Suprapubic skin (tissue), 3 donors: Measurements from ENCODE around the gene KPNA6.

ENCODE experiments used
- CTCF ChIP-seq, 2 donors: fragments of 200-600 bp in 1 of 2; fragments of 450-650 bp in 1 of 2; sonication (generic) in 1 of 2; IDR thresholded peaks; one replicate each; pipeline ENCODE4 v1.5.1; 2016 to 2019; ENCODE audit warnings: antibody characterized with exemption in 2 of 2, mild to moderate bottlenecking in 1 of 2, moderate library complexity in 1 of 2
- EP300 ChIP-seq: sonication (generic); formaldehyde crosslinking; IDR thresholded peaks from one replicate; pipeline ENCODE4 v1.6.1; 2017; ENCODE audit warnings: antibody characterized with exemption
- POLR2A ChIP-seq, 2 donors: fragments of 450-650 bp; IDR thresholded peaks; one replicate each; pipeline ENCODE4 v1.6.1; 2017; ENCODE audit warnings: antibody characterized with exemption in 2 of 2, mild to moderate bottlenecking in 2 of 2, moderate library complexity in 2 of 2

- TF ChIP-seq CTCF (IDR thresholded peaks at IDR 0.05) (no peak), EP300 (no peak), POLR2A (IDR thresholded peaks at IDR 0.05) (no peak)
These were observed 3.3 kb downstream of the KPNA6 start for GRCh38 chr1:32111040-32111623.
